ENCODE measurements around the gene CMSS1.

Gene CMSS1

GRCh38 chr3:99866261-99866761, 48.6 kb downstream of the CMSS1 start (continued):
- TF ChIP-seq ZNF148 (tag by site-specific recombination; IDR thresholded peaks at IDR 0.05; ENCODE audit: borderline replicate concordance): no peak
- peak; percentile 79; the same call in 1 of the 2 replicates for TF ChIP-seq IKZF3 (tag by site-specific recombination; IDR thresholded peaks at IDR 0.05)
- no peak for TF ChIP-seq ZNF341 (tag by site-specific recombination; IDR thresholded peaks at IDR 0.05; ENCODE audit: low read depth)
- TF ChIP-seq ZNF23 (tag by site-specific recombination; IDR thresholded peaks at IDR 0.05; ENCODE audit: borderline replicate concordance): no peak
- no peak for TF ChIP-seq ZBTB20 (tag by site-specific recombination; IDR thresholded peaks at IDR 0.05)
- no peak for TF ChIP-seq ZSCAN18 (tag by site-specific recombination; IDR thresholded peaks at IDR 0.05)
- no peak for TF ChIP-seq SCRT1 (tag by site-specific recombination; IDR thresholded peaks at IDR 0.05; ENCODE audit: borderline replicate concordance)
- no peak for TF ChIP-seq ZSCAN16 (tag by site-specific recombination; IDR thresholded peaks at IDR 0.05)
- no peak for TF ChIP-seq ZNF629 (tag by site-specific recombination; IDR thresholded peaks at IDR 0.05)
- no peak for TF ChIP-seq ZNF621 (tag by site-specific recombination; IDR thresholded peaks at IDR 0.05)
- no peak for TF ChIP-seq ZNF280D (tag by site-specific recombination; IDR thresholded peaks at IDR 0.05)
- TF ChIP-seq KLF9 (tag by site-specific recombination; IDR thresholded peaks at IDR 0.05; ENCODE audit: low read depth): no peak
- TF ChIP-seq ZNF624 (tag by site-specific recombination; IDR thresholded peaks at IDR 0.05): no peak
- no peak for TF ChIP-seq ZNF37A (tag by site-specific recombination; IDR thresholded peaks at IDR 0.05)
- TF ChIP-seq ZNF623 (tag by site-specific recombination; IDR thresholded peaks at IDR 0.05): no peak
- TF ChIP-seq GLI4 (tag by site-specific recombination; IDR thresholded peaks at IDR 0.05): no peak
- no peak for TF ChIP-seq ZNF747 (tag by site-specific recombination; IDR thresholded peaks at IDR 0.05)
- no peak for TF ChIP-seq MEIS1 (CRISPR knock-in tag; IDR thresholded peaks at IDR 0.05; ENCODE audit: borderline replicate concordance)
- no peak for TF ChIP-seq TSHZ1 (tag by site-specific recombination; IDR thresholded peaks at IDR 0.05; ENCODE audit: borderline replicate concordance)
- TF ChIP-seq ZNF645 (tag by site-specific recombination; IDR thresholded peaks at IDR 0.05): no peak
- TF ChIP-seq ZNF133 (tag by site-specific recombination; IDR thresholded peaks at IDR 0.05): no peak
- TF ChIP-seq ZNF777 (tag by site-specific recombination; IDR thresholded peaks at IDR 0.05; ENCODE audit: borderline replicate concordance): no peak
- 0 out of 2 replicates have a peak, but pooled peaks have one; percentile 42 for TF ChIP-seq ZXDB (tag by site-specific recombination; IDR thresholded peaks at IDR 0.05)
- TF ChIP-seq ZNF449 (tag by site-specific recombination; IDR thresholded peaks at IDR 0.05): no peak
- no peak for TF ChIP-seq SALL2 (tag by site-specific recombination; IDR thresholded peaks at IDR 0.05; ENCODE audit: borderline replicate concordance)
- TF ChIP-seq ZBTB7A (tag by site-specific recombination; IDR thresholded peaks at IDR 0.05; ENCODE audit: low read depth): no peak
- TF ChIP-seq GLIS2 (tag by site-specific recombination; IDR thresholded peaks at IDR 0.05): no peak
- TF ChIP-seq ZNF521 (tag by site-specific recombination; IDR thresholded peaks at IDR 0.05): no peak
